Measurements from ENCODE around the gene ATP13A1.
"Not testable (repeated sequence)": the region's sequence is repeated elsewhere in the genome, so short reads cannot be mapped to it uniquely, and the experiment has no call there.

The ATP13A1 gene

DNA sequence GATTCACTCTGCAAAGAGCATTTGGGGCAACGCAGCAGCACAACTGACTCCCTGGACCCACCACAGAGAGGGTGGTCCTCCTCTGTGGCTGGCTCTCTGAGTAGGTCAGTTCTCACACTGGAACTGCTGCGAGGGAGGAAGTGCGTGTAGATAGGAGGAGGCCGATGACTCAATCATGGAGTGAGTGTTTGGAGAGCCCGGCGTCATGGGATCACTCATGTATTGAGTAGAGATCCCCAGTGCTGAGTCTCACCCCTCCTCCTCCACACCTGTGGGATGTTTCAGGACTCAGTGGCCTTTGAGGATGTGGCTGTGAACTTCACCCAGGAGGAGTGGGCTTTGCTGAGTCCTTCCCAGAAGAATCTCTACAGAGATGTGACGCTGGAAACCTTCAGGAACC is 14.1 kb upstream of the ATP13A1 start:
- no peak overlapping the region for H3K9ac ChIP-seq (ENCODE audit: insufficient read length, low read depth)
- H3K27me3 ChIP-seq (ENCODE audit: insufficient read depth, insufficient read length): no peaks in the 10 kb centered on the region
- DNase-seq (ENCODE audit: low read depth, low spot score): no peak
- no peak overlapping the region for H3K4me3 ChIP-seq (ENCODE audit: insufficient read length, low read depth)
- TF ChIP-seq SUZ12 (IDR thresholded peaks at IDR 0.05; ENCODE audit: extremely low read depth, insufficient read depth, insufficient read length) (no peak), ZNF274 (IDR thresholded peaks at IDR 0.05; ENCODE audit: low read depth, low read length) (no peak), YY1 (IDR thresholded peaks at IDR 0.05; ENCODE audit: insufficient read depth, insufficient read length) (no peak)
- H3K9me3 ChIP-seq (ENCODE audit: insufficient read depth, low read length): peaks cover 45% of the 10 kb centered on the region
- peaks cover 82% of the 10 kb centered on the region for H3K36me3 ChIP-seq (ENCODE audit: insufficient read depth, insufficient read length, low read length)
- H3K4me1 ChIP-seq (ENCODE audit: insufficient read depth, insufficient read length): no peaks in the 10 kb centered on the region

- H3K27me3 ChIP-seq (ENCODE audit: insufficient read depth, insufficient read length): no peaks in the 10 kb centered on the region
- H3K4me1 ChIP-seq (ENCODE audit: insufficient read depth, insufficient read length): no peaks in the 10 kb centered on the region
- H3K4me3 ChIP-seq (ENCODE audit: insufficient read length, low read depth): no peak overlapping the region
- TF ChIP-seq YY1 (IDR thresholded peaks at IDR 0.05; ENCODE audit: insufficient read depth, insufficient read length): no peak
- TF ChIP-seq SUZ12 (IDR thresholded peaks at IDR 0.05; ENCODE audit: extremely low read depth, insufficient read depth, insufficient read length): no peak
- H3K9me3 ChIP-seq (ENCODE audit: insufficient read depth, low read length): peaks cover 34% of the 10 kb centered on the region
- peaks cover 65% of the 10 kb centered on the region for H3K36me3 ChIP-seq (ENCODE audit: insufficient read depth, insufficient read length, low read length)
- no peak for DNase-seq (ENCODE audit: low read depth, low spot score)
- H3K9ac ChIP-seq (ENCODE audit: insufficient read length, low read depth): no peak overlapping the region
Measured at GRCh38 chr19:19674315-19674714, 10.8 kb upstream of the ATP13A1 start.

GRCh38 chr19:19672816-19673215 is 9.3 kb upstream of the ATP13A1 start:
- H3K36me3 ChIP-seq (ENCODE audit: insufficient read depth, insufficient read length, low read length): peaks cover 51% of the 10 kb centered on the region
- H3K27me3 ChIP-seq (ENCODE audit: insufficient read depth, insufficient read length): no peaks in the 10 kb centered on the region

GRCh38 chr19:19670070-19670551 is 6.6 kb upstream of the ATP13A1 start:
- Histone ChIP-seq H3K9ac (ENCODE audit: insufficient read length, low read depth) (peak overlapping the region; percentile 57), H3K9me3 (ENCODE audit: insufficient read depth, low read length) (no peaks in the 10 kb centered on the region), H3K4me1 (ENCODE audit: insufficient read depth, insufficient read length) (peaks cover 2% of the 10 kb centered on the region), H3K36me3 (ENCODE audit: insufficient read depth, insufficient read length, low read length) (peaks cover 25% of the 10 kb centered on the region), H3K27me3 (ENCODE audit: insufficient read depth, insufficient read length) (no peaks in the 10 kb centered on the region), H3K4me3 (ENCODE audit: insufficient read length, low read depth) (peak overlapping the region; percentile 97)
- DNase-seq (ENCODE audit: low read depth, low spot score): peak; percentile 48
- TF ChIP-seq SUZ12 (IDR thresholded peaks at IDR 0.05; ENCODE audit: extremely low read depth, insufficient read depth, insufficient read length): no peak
- TF ChIP-seq ZNF274 (IDR thresholded peaks at IDR 0.05; ENCODE audit: low read depth, low read length): no peak

More at GRCh38 chr19:19672816-19673215, 9.3 kb upstream of the ATP13A1 start:
- H3K4me3 ChIP-seq (ENCODE audit: insufficient read length, low read depth): no peak overlapping the region
- H3K9me3 ChIP-seq (ENCODE audit: insufficient read depth, low read length): peaks cover 19% of the 10 kb centered on the region; the same call in 1 of the 2 replicates
- H3K9ac ChIP-seq (ENCODE audit: insufficient read length, low read depth): no peak overlapping the region
- DNase-seq (ENCODE audit: low read depth, low spot score): no peak
- H3K4me1 ChIP-seq (ENCODE audit: insufficient read depth, insufficient read length): peaks cover 2% of the 10 kb centered on the region
- TF ChIP-seq SUZ12 (IDR thresholded peaks at IDR 0.05; ENCODE audit: extremely low read depth, insufficient read depth, insufficient read length) (no peak), YY1 (IDR thresholded peaks at IDR 0.05; ENCODE audit: insufficient read depth, insufficient read length) (no peak), ZNF274 (IDR thresholded peaks at IDR 0.05; ENCODE audit: low read depth, low read length) (no peak)

GRCh38 chr19:19668230-19669012 is 4.9 kb upstream of the ATP13A1 start, which contains the start of gene ZNF101:
TSS of gene ZNF101 (plus strand) at chr19:19668839. CDS start at chr19:19668964, 125 bp downstream.
- peaks cover 2% of the 10 kb centered on the region for H3K4me1 ChIP-seq (ENCODE audit: insufficient read depth, insufficient read length)
- TF ChIP-seq YY1 (IDR thresholded peaks at IDR 0.05; ENCODE audit: insufficient read depth, insufficient read length) (no peak), SUZ12 (IDR thresholded peaks at IDR 0.05; ENCODE audit: extremely low read depth, insufficient read depth, insufficient read length) (no peak), ZNF274 (IDR thresholded peaks at IDR 0.05; ENCODE audit: low read depth, low read length) (no peak)
- peak within 1 kb of the TSS; percentile 97 for H3K4me3 ChIP-seq (ENCODE audit: insufficient read length, low read depth)
- peak within 1 kb of the TSS; percentile 98 for H3K9ac ChIP-seq (ENCODE audit: insufficient read length, low read depth)
- no peaks in the 10 kb centered on the region for H3K27me3 ChIP-seq (ENCODE audit: insufficient read depth, insufficient read length)
- peaks cover 11% of the 10 kb centered on the region for H3K36me3 ChIP-seq (ENCODE audit: insufficient read depth, insufficient read length, low read length)
- peak; percentile 96 for DNase-seq (ENCODE audit: low read depth, low spot score)
- no peaks in the 10 kb centered on the region for H3K9me3 ChIP-seq (ENCODE audit: insufficient read depth, low read length)

DNA sequence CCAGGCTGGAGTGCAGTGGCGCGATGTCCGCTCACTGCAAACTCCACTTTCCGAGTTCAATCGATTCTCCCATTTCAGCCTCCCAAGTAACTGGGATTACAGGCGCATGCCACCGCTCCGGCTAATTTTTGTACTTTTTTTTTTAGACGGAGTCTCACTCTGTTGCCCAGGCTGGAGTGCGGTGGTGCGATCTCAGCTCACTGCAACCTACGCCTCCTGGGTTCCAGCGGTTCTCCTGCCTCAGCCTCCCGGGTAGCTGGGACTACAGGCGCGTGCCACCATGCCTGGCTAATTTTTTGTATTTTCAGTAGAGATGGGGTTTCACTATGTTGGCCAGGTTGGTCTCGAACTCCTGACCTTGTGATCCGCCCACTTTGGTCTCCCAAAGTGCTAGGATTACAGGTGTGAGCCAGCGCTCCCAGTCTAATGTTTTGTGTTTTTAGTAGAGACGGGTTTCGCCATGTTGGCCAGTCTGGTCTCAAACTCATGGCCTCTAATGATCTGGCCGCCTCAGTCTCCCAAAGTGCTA is 2.0 kb upstream of the ATP13A1 start:
- H3K4me1 ChIP-seq (ENCODE audit: insufficient read depth, insufficient read length); H3K9me3 ChIP-seq (ENCODE audit: insufficient read depth, low read length); DNase-seq (ENCODE audit: low read depth, low spot score); H3K4me3 ChIP-seq (ENCODE audit: insufficient read length, low read depth); H3K9ac ChIP-seq (ENCODE audit: insufficient read length, low read depth); H3K27me3 ChIP-seq (ENCODE audit: insufficient read depth, insufficient read length): not testable (repeated sequence)
- peaks cover 15% of the 10 kb centered on the region for H3K36me3 ChIP-seq (ENCODE audit: insufficient read depth, insufficient read length, low read length)

- no peak for TF ChIP-seq SUZ12 (IDR thresholded peaks at IDR 0.05; ENCODE audit: extremely low read depth, insufficient read depth, insufficient read length)
- TF ChIP-seq YY1 (IDR thresholded peaks at IDR 0.05; ENCODE audit: insufficient read depth, insufficient read length): no peak
- TF ChIP-seq ZNF274 (IDR thresholded peaks at IDR 0.05; ENCODE audit: low read depth, low read length): no peak
- no peaks in the 10 kb centered on the region for H3K9me3 ChIP-seq (ENCODE audit: insufficient read depth, low read length)
- no peak for DNase-seq (ENCODE audit: low read depth, low spot score)
- peak overlapping the region; percentile 100 for H3K4me3 ChIP-seq (ENCODE audit: insufficient read length, low read depth)
- H3K9ac ChIP-seq (ENCODE audit: insufficient read length, low read depth): peak overlapping the region; percentile 100
- H3K36me3 ChIP-seq (ENCODE audit: insufficient read depth, insufficient read length, low read length): peaks cover 38% of the 10 kb centered on the region
- no peaks in the 10 kb centered on the region for H3K27me3 ChIP-seq (ENCODE audit: insufficient read depth, insufficient read length)
- peaks cover 12% of the 10 kb centered on the region for H3K4me1 ChIP-seq (ENCODE audit: insufficient read depth, insufficient read length)
Measured at GRCh38 chr19:19662871-19663255, 613 bp downstream of the ATP13A1 start.

All from NT2/D1 (cell line).